Calu3 (cell line): Measurements from ENCODE around the gene SMTN. TPM values are rescaled to one million over a fixed set of nuclear protein-coding genes. Genes with fewer than 3 reads are reported as not detected.

ENCODE experiments used
- BruUV-seq: library from RNA; stranded (reverse); fragments of 400-500 nt; replicated peaks from 2 replicates; lab custom pipeline; 2021; lab: Mats Ljungman, UMichigan
- CTCF ChIA-PET: fragments of 300-600 bp; sonication (Branson Sonifier 250); formaldehyde crosslinking; loops from one replicate; lab custom pipeline; 2022; ENCODE audit warnings: antibody characterized with exemption; lab: Charles Lee
- DNase-seq: peaks from one replicate; pipeline ENCODE4 v3.0.0; 2022
- H3K27ac Mint-ChIP-seq: one replicate; pipeline ENCODE4 v1.8.0; 2022; ENCODE audit warnings: mixed read lengths; ENCODE audit not compliant: unreplicated experiment
- H3K27me3 Mint-ChIP-seq: one replicate; pipeline ENCODE4 v1.8.0; 2022; ENCODE audit warnings: mixed read lengths; ENCODE audit not compliant: unreplicated experiment
- H3K36me3 Mint-ChIP-seq: one replicate; pipeline ENCODE4 v1.8.0; 2022; ENCODE audit warnings: mild to moderate bottlenecking, moderate library complexity, mixed read lengths; ENCODE audit not compliant: insufficient read depth, unreplicated experiment
- H3K4me1 Mint-ChIP-seq: one replicate; pipeline ENCODE4 v1.8.0; 2022; ENCODE audit warnings: mild to moderate bottlenecking, low read depth, mixed read lengths; ENCODE audit not compliant: unreplicated experiment
- H3K4me3 Mint-ChIP-seq: one replicate; pipeline ENCODE4 v1.8.0; 2022; ENCODE audit warnings: mild to moderate bottlenecking, low read depth, moderate library complexity, mixed read lengths; ENCODE audit not compliant: unreplicated experiment
- H3K9me3 Mint-ChIP-seq: one replicate; pipeline ENCODE4 v1.8.0; 2022; ENCODE audit warnings: low read depth, mixed read lengths; ENCODE audit not compliant: unreplicated experiment
- intact Hi-C: fragments of 100-400 bp; cut with micrococcal nuclease; formaldehyde crosslinking; loops from one replicate; pipeline ENCODE4 v1.10.0; 2022; ENCODE audit not compliant: unreplicated experiment
- total RNA-seq: library from RNA; stranded (reverse); gene quantifications from 2 replicates; pipeline ENCODE4 v1.2.3, GENCODE V29; 2022
- TF ChIP-seq, protein P1 (sequence below): fragments of 200-600 bp; IDR thresholded peaks from one replicate; pipeline ENCODE4 v1.8.0; 2022; ENCODE audit warnings: antibody characterized with exemption; ENCODE audit not compliant: unreplicated experiment

SMTN gene
- total RNA-seq, 1 experiment from 2014 or later = 61.0 TPM

DNA sequence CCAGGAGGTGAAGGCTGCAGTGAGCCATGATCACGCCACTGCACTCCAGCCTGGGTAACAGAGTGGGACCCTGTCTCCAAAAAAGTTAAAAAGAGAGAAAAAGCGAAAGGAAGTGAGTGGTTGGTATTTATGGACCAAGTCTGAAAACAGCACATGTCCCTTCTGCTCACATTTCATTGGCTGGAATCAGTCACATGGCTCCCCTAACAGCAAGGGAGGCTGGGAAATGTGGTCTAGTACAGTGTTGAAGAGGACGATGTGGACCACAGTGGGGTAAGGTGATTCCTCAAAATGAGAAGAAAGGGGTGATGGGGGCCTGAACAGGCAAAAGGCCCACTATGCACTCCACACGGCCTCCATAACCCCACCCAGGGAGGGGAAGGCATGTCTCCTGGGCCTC is 32.5 kb upstream of the SMTN start:
- Mint-ChIP-seq H3K4me3 (no peak overlapping the region), H3K4me1 (no peaks in the 10 kb centered on the region), H3K9me3 (no peaks in the 10 kb centered on the region), H3K27ac (no peak overlapping the region), H3K36me3 (no peaks in the 10 kb centered on the region), H3K27me3 (peaks cover 34% of the 10 kb centered on the region)
- CTCF ChIA-PET = no interaction called here
- intact Hi-C loops = no loop called here
- BruUV-seq = no TSS peak
- DNase-seq = no peak
- TF ChIP-seq, protein P1, sequence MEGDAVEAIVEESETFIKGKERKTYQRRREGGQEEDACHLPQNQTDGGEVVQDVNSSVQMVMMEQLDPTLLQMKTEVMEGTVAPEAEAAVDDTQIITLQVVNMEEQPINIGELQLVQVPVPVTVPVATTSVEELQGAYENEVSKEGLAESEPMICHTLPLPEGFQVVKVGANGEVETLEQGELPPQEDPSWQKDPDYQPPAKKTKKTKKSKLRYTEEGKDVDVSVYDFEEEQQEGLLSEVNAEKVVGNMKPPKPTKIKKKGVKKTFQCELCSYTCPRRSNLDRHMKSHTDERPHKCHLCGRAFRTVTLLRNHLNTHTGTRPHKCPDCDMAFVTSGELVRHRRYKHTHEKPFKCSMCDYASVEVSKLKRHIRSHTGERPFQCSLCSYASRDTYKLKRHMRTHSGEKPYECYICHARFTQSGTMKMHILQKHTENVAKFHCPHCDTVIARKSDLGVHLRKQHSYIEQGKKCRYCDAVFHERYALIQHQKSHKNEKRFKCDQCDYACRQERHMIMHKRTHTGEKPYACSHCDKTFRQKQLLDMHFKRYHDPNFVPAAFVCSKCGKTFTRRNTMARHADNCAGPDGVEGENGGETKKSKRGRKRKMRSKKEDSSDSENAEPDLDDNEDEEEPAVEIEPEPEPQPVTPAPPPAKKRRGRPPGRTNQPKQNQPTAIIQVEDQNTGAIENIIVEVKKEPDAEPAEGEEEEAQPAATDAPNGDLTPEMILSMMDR = no peak

DNA sequence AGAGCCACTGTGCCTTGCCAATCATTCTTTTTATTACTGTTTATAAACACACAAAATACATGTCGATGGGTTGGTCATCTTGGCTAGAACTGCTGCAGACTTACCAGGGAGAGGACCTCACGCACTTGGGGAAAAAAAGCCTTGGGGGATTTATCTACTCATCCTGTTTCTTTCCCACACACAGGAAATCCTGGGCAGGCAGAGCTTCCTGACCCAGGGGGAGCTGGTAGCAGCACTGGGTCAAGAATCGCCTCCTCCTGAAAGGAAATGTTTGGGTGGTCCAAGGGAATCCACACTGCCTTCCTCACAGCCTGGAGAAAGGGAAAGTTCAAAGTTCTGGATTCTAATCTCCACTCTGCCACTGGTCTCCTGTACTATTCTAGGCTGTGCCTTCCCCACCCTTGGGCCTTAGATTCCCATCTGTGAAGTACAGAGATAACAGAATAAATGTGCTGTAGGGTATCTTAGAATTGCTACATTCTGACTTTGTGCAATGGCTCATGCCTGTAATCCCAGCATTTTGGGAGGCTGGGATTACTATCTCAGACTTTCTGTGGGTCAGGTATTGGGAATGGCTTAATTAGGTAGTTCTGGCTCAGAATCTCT is 31.2 kb upstream of the SMTN start:
- peaks cover under 1% of the 10 kb centered on the region for H3K4me1 Mint-ChIP-seq
- no peak overlapping the region for H3K4me3 Mint-ChIP-seq
- H3K27me3 Mint-ChIP-seq = peaks cover 32% of the 10 kb centered on the region
- intact Hi-C loops = no loop called here
- no peaks in the 10 kb centered on the region for H3K36me3 Mint-ChIP-seq
- CTCF ChIA-PET = no interaction called here
- DNase-seq = no peak
- H3K9me3 Mint-ChIP-seq = no peaks in the 10 kb centered on the region
- no TSS peak for BruUV-seq
- TF ChIP-seq, protein P1 = no peak
- no peak overlapping the region for H3K27ac Mint-ChIP-seq

DNA sequence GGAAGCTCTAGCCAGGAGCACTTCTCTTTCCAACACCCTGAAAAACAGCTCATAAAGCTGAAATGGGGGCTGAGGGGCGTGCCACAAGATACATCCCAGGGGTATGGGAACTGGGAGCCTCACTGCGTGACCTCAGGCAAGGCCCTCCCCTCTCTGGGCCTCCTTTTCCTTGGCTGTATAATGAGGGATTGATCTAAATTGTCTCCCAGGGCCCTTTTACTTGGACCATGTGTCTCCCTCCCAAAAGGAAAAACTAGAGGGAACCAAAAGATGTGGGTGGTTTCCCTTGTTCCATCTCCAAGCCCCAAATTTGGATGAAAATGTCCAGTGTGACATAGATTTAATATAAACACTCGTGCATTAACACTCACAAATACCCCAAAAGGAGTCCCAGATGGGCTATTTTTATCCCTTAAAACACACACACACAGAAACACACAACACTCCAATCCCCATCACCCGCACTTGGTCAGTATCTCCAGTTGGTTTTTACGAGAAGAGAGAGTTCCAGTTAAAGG is 25.9 kb upstream of the SMTN start:
- CTCF ChIA-PET = interaction anchor here (0.5 to 1.0 kb wide), 3 partner anchors 9 to 104 kb away, joined by 3 to 8 read pairs (median 4); no protein-coding TSS in a partner anchor
- H3K36me3 Mint-ChIP-seq = peaks cover 5% of the 10 kb centered on the region
- peak overlapping the region; percentile 69 for H3K27ac Mint-ChIP-seq
- BruUV-seq = no TSS peak
- H3K4me1 Mint-ChIP-seq = peaks cover 12% of the 10 kb centered on the region
- DNase-seq = no peak
- H3K4me3 Mint-ChIP-seq = no peak overlapping the region
- TF ChIP-seq, protein P1 = no peak
- no peaks in the 10 kb centered on the region for H3K9me3 Mint-ChIP-seq
- intact Hi-C loops = no loop called here
- no peaks in the 10 kb centered on the region for H3K27me3 Mint-ChIP-seq

DNA sequence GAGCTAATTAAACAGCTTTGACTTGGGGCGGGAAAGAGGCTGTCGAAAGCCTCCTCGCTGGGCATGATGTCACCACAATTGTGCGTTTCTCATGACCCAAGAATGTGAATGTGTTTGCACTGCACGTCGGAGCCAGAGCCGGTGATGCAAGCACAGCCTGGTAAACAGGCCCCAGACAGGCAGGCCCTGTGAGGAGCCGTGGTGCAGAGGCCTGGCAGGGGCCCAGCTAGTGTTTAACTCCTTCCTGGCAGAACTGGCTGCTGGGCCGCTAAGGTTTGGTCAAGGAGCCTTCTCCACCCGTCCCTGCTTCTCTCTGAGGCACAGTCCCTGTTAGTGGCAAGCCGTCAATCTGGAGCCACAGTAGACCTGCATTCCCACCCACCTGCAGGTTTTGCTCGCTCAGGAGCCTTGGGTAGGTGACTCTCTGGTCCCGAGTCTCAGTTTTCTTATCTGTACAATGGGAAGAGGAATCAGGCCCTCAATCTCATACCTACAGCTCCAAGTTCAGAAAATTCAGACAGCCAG is 25.4 kb upstream of the SMTN start:
- no TSS peak for BruUV-seq
- CTCF ChIA-PET = interaction anchor here (0.5 to 1.0 kb wide), 3 partner anchors 9 to 104 kb away, joined by 3 to 8 read pairs (median 4); no protein-coding TSS in a partner anchor

More for the DNA sequence above, 25.4 kb upstream of the SMTN start:
- H3K4me1 Mint-ChIP-seq = peaks cover 12% of the 10 kb centered on the region
- intact Hi-C loops = no loop called here
- no peaks in the 10 kb centered on the region for H3K9me3 Mint-ChIP-seq
- peak overlapping the region; percentile 69 for H3K27ac Mint-ChIP-seq
- H3K4me3 Mint-ChIP-seq = no peak overlapping the region
- peaks cover 5% of the 10 kb centered on the region for H3K36me3 Mint-ChIP-seq
- H3K27me3 Mint-ChIP-seq = no peaks in the 10 kb centered on the region
- peak; percentile 91 for DNase-seq
- TF ChIP-seq, protein P1 = no peak
